ENCODE data around the gene ZBTB47.

- TF ChIP-seq CTCF (IDR thresholded peaks at IDR 0.05 in 2 of 3, conservative IDR thresholded peaks at IDR 0.05 in 1 of 3; ENCODE audit: control insufficient read depth in 2 of 3, extremely low read depth in 1 of 3, insufficient read depth in 1 of 3, low read depth in 3 of 3, low read length in 3 of 3) (no peak), REST (IDR thresholded peaks at IDR 0.05; ENCODE audit: low read depth, low read length) (no peak), POLR2A (IDR thresholded peaks at IDR 0.05; ENCODE audit: low read depth, low read length) (no peak), RELA (IDR thresholded peaks at IDR 0.05; ENCODE audit: borderline replicate concordance, partially characterized antibody) (no peak), EP300 (IDR thresholded peaks at IDR 0.05; ENCODE audit: borderline replicate concordance in 1 of 2, control insufficient read depth in 1 of 2, low read depth in 2 of 2, low read length in 2 of 2) (no peak)
Observed at GRCh38 chr3:42612928-42613327, 40.6 kb upstream of the ZBTB47 start.

Data from GM12878 (cell line).